Endothelial cell of hepatic sinusoid (primary cell): ENCODE data around the gene FOXN3.

ENCODE experiments used
- in situ Hi-C: cut with HindIII; loops from 2 replicates; pipeline ENCODE4 v1.10.0; 2017; ENCODE audit warnings: low sequenced_read_pairs

Gene FOXN3

DNA sequence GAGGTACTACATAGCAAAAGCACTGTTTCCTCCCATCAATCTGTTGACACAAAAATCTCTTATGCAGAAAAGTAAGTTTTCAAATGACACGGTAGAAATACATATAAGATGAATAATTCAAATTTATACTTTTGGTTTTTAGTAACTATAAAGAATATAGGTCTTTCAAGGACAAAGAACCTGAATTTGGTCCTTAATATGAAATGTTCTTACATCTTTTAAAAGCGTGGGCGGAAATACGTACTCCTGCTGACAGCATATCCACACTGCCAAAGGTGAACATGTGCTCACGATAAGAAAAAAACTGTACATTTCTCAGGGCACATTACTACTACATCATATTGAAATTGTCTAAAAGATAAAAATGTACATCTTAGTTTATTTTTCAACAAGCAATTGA, 127.6 kb downstream of the FOXN3 start:
- in situ Hi-C loops: loop anchor here (10.0 kb wide), 1 partner anchor 625 kb away; no protein-coding TSS in a partner anchor

DNA sequence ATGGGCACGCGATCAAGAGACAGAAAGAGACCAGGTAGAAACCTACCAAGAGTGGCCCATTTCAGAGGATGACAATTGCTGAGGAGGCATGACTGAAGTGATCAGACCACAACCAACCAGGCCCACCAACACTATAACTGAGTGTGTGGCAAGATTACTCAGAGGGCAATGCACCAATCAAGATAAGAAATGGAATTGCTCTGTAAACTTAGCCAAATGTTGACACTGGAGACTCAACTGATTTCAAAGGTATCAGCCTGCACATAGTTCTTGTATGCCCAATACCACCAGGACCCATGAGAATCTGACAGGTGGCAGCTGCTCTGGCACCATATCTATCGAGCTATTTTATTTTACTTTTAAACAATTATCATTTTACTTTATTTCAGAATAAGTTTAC, 128.9 kb downstream of the FOXN3 start:
- in situ Hi-C loops: loop anchor here (10.0 kb wide), 1 partner anchor 627 kb away; no protein-coding TSS in a partner anchor

DNA sequence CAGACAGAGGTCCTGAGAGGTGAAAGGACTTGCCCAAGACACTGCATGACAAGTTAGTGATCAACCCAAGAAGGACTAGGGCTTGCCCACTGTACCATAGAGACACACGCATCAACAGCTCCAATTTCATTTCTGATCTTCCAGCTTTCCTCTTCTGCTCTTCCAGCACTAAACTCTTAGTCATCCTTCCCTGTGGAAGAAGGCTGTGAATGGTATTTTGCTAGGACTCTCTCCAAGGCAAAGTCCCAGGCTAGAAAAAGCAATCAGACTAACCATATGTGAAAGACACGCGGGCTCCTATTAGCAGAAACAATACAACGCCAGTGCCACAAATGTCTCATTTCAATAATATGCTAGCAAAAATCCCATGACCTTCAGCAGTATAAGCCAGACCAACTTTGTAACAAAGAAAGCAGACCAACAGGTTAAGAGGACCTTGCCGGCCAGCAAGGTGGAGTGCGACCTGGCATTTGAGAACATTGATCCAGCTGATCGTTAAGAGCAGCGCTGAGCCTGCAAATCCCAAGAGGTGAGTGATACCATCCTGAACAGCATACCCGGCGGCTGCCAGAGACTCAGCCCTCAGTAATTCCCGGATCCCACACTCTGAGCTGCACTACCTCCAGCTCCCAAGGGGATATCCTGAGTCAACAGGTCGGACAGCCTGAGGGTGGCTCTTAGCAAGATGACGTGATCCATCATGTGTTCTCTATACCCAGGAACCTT, 132.5 kb downstream of the FOXN3 start:
- in situ Hi-C loops: loop anchor here (5.0 to 10.0 kb wide), 2 partner anchors 58 to 630 kb away; no protein-coding TSS in a partner anchor

DNA sequence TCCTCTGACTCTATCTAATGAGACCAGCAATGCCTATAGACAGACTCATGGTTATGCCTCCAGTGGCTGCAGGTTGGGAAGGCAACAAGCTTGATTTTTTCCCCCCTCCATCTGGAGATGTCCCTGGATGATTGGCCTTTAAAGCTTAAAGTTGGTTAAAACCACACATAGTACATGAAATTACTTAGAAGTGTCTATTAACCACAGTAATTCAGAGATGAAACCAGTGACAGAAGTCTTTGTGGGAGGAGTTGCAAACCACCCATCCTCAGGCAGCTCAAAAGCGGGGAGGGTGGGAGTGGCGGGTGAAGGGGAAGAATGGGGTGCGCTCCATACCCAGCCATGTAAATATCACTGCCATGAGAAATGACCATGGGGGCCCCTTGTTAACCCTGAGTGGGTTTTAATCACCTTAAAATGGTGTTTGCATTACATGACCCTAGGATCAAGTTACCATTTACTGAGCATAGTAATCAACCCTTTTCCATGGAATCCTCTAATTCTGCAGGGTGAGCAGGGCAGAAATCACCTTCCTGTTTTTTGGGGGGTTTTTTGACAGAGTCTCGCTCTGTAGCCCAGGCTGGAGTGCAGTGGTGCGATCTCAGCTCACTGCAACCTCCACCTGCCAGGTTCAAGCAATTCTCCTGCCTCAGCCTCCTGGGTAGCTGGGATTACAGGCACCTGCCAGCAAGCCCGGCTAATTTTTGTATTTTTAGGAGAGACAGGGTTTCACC, 133.5 kb downstream of the FOXN3 start:
- in situ Hi-C loops: loop anchor here (5.0 to 10.0 kb wide), 2 partner anchors 59 to 631 kb away; no protein-coding TSS in a partner anchor

DNA sequence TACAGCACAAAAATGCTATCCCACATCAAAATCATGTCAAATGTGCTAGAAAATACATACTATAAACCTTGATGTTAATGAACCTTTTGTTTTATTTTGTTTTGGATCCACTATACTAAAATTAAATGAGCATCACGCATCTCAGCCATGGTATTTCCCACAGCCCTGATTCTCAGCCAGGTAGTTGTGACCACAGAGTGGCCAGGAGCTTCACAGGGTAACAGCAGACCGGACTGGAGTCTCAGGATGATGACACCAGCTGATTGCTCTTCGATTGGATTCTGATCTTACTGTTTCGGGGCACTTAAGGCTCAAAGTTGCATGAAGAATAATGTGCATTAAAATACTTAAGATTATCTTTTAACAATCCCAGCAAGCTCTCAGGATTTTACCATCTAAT, 134.8 kb downstream of the FOXN3 start:
- in situ Hi-C loops: loop anchor here (5.0 to 10.0 kb wide), 2 partner anchors 60 to 633 kb away; no protein-coding TSS in a partner anchor

DNA sequence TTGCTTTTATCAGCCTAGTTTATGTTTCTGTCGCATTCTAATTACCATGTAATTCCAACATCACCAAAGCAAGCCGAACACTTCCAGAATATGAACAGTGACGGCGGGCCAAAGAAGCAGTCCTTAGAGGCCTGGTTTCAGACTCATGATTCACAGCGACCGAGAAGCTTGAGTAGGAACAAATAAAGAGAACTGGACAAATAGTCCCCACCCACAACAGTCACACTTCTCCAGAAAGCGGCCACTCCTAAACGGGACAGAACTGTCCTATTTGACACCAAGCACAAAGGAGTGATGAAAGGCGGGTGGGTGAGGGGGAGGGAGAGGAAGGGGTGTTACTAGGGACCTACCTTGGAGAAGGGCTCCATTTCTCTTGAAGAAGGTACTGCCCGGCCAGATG, 136.4 kb downstream of the FOXN3 start:
- in situ Hi-C loops: loop anchor here (5.0 to 10.0 kb wide), 2 partner anchors 62 to 634 kb away; no protein-coding TSS in a partner anchor

DNA sequence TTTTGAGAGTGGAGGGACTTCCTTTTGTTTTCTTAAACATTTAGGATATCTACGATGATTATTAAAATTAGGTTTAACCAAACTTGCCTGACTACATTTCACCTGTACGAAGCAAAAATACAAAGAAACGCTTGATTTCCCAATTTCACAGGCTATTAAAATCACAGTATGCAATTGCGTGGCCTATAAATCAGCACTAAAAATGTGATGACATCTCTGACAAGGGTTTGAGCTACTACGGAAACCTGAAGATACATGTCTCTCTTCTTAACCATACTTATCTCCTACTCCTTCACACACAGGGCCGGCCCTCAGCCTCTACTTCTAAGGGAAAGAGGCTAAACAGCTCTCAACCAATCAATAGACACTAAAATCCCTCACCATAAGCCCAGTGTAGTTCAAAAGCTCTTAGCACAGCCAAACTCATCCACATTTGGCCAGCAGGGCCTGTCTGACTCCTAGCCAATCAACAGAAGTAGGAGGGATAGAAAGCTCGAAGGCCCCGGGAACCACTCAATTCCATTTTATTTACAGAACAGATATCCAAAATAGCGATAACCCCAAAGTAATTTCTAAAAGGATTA, 137.3 kb downstream of the FOXN3 start:
- in situ Hi-C loops: loop anchor here (5.0 to 10.0 kb wide), 2 partner anchors 63 to 635 kb away; no protein-coding TSS in a partner anchor

DNA sequence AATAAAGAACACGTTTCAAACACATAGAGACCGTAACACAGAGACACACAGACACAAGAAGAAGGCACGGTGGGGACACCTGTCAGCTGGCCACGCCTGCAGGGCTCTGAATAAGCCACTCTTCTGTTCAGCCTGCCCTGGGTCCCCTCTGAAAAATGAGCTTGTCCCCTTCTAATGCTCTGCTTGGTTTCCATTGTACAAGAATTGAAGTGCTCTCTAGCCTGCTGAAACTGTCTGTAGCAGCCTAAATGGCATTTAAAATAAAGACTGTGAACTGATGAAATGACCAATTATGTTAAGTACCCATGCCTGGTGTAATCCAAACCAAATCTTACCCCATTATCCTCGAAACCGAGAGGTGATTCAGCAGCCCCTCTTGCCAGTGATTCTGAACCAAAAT, 139.8 kb downstream of the FOXN3 start:
- in situ Hi-C loops: no loop called here

DNA sequence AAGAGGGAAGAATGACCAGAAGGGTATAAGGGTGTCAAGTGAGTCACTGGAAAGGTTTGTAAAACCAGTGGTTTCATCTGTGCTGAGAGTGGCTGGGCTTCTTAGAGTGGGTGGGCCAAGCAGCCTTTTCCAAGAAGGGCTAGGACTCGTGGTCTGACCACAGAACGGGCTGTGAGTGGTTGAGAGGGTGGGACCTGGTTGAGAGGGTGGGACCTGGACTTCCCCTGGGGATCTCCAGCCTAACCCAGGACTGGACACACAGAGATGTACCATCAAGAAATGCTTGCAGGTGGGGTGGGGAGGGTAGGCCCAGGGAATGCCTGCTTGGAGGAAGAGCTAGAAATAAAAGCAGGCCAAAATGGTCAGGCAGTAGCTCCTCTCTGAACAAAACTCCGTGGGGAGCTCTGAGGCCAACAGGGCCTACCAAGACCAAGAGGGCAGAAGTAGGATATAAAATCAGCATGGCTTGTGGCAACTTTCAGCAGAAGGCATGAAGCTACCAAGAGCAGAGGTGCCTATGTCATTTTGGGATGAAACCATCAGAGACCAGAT, 140.5 kb downstream of the FOXN3 start:
- in situ Hi-C loops: no loop called here

DNA sequence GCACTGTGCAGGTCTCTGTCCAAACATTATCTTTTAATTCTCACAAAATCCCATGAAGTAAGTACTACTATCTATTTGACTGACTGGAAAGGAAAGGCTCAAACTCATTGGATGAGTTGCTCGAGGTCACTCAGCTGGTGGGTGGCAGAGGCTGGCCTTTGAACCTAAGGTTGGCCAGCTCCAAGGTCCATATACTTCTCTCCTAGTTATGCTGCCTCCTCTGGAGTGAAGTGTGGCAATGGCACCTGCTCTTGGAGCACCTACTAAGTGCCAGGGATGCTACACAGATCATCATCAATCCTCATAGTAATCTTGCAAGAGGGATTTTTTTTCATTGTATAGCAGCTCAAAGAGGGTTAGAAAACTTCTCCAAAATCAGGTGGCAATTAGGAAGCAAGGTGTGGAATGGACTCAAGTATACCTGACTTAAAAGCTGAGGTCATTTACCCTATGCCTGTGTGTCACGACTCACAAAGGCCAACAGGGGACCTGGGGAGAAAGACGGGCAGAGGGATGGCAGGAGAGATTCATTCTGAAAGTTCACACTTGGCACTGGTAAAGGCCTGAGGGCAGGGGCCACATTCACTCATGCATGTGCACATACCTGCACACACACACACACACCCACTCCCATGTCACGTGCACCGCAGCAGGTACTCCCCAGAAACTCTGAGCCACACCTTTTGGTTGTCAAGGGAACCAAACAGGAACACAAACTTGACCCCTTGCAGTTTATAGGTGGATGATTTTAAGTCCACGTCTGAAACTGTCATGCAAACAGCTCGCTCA, 146.4 kb downstream of the FOXN3 start:
- in situ Hi-C loops: no loop called here

DNA sequence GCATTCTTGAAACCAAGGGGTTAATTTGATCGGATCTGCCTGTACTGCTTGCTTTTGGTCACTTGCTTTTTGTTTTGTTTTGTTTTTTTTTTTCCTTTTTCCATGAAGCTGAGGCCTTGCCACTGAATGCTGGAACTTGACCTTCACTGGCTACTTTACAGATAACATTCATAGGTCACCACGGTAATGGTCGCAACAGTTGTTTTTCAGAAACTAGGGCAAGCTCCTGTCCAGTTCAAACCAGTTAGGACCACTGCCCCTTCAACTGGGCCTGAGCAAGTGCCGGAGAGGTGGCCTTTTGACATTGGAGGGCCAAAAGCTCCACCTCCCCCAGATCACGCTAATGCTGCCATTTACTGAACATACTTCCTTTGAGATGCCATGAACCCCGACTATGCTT, 147.6 kb downstream of the FOXN3 start:
- in situ Hi-C loops: no loop called here

DNA sequence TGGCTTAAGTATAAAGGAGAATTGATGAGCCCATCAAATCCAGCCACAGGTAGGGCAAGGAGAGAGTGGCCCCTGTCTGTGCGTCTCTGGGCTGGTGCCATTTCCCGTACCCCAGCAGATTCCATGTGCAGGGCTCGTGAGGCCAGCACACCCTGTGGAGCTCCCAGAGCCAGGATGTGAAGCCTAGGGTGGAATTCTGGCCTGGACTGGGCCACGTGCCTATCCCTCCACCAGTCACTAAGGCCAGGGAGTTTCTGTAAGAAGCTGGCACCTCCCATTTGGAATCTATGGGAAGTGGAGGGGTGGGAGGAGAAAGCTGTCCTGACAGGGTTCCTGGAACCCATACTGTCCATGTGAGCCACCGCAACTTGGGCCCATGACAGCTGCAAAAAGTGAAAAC, 148.5 kb downstream of the FOXN3 start:
- in situ Hi-C loops: no loop called here

DNA sequence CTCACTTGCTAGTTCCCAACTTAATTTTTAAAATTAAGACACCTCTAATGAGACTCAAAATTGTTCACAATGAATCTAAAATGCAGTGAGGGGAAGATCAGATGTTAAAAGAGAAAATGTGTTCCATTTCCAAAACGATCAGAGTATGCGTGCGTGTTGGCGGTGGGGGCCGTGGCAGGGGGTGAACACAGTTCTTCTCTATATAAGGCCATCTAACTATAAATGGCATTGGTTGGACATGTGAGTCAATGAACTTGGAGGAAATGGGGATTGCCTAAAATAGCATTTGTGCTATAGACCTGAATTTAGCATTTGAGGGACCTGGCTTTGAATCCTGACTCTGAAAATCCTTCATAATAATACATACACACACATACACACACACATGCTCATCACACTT, 149.4 kb downstream of the FOXN3 start:
- in situ Hi-C loops: no loop called here

DNA sequence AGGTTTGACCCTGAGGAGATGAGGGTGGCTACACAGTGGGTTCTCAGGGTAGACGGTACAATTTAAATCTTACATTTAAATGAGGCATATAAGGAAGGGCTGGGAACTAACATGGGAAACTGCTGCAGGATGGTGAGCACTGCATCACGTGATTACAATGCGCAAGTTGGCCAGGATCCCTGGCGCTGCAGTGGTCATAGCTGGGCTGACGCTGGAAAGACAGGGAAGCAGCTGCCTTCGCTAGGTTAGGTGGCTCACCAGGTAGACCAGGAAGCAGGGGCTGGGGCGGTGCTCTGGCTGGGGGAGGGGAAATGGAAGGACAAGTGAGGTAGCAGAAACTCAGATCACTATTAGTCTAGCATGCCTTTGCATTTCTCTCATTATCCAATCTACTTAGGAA, 149.9 kb downstream of the FOXN3 start:
- in situ Hi-C loops: no loop called here

DNA sequence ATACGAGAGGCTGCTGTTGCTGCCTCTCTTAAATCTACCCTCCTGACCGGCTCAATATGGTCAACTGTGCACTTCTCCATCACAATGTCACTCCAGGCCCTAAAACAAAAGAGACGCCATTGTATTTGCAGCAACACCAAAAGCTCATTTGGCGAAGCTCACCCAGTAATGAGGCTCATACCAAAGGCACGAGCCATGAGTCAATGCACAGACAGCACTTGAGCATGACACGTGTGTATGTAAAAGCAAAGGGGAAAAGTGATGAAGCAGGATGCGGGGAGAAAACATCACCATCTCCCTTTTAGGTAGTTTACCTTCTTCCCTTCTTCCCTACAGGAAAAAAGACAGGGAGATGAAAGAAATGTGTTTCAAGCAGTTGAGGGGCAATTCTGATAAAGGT, 150.3 kb downstream of the FOXN3 start:
- in situ Hi-C loops: no loop called here

DNA sequence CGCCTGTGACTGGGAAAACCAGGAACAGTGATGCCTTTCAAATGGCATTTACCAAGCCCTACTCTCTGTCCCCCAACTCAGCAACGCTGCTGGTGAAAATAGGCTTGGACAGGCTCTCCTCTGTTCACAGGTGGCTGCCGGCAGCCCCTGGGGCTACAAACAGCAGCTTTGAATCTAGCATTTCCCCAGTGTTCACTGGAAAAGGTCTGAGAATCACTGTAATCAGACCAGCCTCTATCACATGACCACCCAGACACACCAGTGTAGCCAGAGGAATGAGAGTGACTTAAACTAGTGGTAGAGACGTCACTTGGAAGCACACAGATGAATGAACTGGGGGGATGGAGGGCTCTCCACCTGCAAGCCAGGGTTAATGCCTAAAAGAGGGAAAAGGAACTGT, 151.8 kb downstream of the FOXN3 start:
- in situ Hi-C loops: no loop called here

DNA sequence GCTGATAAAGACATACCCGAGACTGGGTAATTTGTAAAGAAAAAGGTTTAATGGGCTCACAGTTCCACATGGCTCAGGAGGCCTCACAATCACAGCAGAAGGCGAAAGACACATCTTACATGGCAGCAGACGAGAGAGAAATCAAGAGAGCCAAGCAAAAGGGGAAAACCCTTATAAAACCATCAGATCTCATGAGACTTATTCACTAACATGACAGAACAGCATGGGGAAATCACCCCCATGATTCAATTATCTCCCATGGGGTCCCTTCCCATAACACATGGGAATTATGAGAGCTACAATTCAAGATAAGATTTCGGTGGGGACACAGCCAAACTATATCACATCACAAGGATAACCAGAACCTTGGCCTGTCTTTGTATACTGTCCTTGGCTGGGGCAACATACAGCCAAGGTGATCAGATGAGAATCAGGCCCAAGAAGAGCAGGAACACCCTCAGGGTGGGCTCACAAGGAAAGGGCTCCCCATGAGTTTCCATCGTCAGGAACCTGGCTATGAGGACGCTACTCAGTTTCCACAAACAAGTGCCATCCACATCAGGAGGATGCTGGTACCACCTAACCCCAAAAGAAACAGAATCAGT, 152.7 kb downstream of the FOXN3 start:
- in situ Hi-C loops: no loop called here

DNA sequence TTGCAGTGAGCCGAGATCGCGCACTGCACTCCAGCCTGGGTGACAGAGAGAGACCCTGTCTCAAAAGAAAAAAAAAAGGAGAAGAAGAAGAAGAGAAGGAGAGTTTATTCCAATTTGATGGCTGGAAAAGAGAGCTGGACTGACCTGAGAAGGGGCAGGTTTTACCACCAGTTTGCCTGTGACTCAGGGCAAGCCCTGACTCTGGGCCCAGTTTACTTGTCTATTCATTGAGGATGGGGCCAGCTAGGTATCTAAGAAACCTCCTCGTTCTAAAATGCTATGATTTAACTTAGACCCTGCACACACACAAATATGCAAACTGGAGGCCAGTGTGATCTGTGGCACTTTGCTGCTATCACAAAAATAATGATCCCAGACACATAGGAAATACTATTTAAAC, 155.0 kb downstream of the FOXN3 start:
- in situ Hi-C loops: no loop called here

DNA sequence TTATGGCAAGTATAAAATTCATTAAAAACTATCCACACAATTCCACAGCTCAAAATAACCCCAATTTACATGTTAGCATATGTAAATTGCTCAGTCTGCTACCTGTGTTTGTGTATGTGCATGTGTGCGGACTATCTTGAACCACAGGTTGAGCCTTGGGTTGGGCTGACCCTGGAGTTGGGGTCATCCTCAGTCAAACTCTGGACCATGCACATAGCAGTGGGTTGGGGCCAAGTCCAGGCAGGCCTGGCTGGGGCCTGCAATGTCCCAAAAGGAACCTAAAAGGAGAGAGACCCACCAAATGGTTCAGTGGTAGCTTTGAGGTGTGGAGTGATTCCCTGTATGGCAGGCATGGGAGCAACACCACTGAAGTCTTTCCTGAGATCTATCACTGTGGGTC, 156.1 kb downstream of the FOXN3 start:
- in situ Hi-C loops: no loop called here

DNA sequence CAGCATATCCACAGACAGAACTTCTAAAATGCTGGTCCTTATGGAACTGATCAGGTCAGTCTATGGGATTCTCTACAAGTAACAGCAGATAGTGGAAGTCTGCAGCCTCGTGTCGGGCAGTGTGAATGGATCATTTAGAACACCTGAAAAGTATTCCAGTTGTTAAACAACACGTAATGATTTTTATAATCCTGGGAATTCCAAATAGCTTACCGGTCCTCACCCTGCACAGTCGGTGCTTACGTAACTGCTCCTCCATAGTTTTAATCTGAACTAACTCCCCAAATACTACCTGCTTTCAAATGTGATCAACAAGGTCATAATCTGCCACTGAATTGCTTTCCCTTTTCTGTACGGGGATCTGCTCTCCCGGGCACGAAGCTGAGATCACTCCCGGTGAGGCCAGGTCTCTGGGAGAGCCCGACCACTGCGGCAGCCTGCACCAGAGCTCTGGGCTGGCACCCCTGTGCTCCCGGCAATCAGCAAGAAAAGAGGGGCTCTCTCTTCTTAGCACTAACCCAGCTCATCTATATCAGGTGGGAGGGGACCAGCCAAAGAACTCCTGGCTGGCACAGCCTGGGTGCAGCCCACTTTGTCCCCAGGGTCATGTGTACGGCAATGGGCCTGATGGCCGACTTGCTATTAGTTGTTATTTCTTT, 157.0 kb downstream of the FOXN3 start:
- in situ Hi-C loops: no loop called here
